GM19324 (cell line): Measurements from ENCODE around the gene SH3BP2.

Source experiments
- ATAC-seq: cut with Tn5 transposase; IDR thresholded peaks from one replicate; pipeline ENCODE4 v1.9.1; 2021; ENCODE audit warnings: mild to moderate bottlenecking, moderate library complexity; ENCODE audit not compliant: unreplicated experiment, low FRiP score

SH3BP2 gene

GRCh38 chr4:2792711-2793585, at the start of gene SH3BP2:
Gene SH3BP2, plus strand, starts transcription at chr4:2793085. Its CDS starts 27,533 bp downstream, at chr4:2820618.
- ATAC-seq = no peak

DNA sequence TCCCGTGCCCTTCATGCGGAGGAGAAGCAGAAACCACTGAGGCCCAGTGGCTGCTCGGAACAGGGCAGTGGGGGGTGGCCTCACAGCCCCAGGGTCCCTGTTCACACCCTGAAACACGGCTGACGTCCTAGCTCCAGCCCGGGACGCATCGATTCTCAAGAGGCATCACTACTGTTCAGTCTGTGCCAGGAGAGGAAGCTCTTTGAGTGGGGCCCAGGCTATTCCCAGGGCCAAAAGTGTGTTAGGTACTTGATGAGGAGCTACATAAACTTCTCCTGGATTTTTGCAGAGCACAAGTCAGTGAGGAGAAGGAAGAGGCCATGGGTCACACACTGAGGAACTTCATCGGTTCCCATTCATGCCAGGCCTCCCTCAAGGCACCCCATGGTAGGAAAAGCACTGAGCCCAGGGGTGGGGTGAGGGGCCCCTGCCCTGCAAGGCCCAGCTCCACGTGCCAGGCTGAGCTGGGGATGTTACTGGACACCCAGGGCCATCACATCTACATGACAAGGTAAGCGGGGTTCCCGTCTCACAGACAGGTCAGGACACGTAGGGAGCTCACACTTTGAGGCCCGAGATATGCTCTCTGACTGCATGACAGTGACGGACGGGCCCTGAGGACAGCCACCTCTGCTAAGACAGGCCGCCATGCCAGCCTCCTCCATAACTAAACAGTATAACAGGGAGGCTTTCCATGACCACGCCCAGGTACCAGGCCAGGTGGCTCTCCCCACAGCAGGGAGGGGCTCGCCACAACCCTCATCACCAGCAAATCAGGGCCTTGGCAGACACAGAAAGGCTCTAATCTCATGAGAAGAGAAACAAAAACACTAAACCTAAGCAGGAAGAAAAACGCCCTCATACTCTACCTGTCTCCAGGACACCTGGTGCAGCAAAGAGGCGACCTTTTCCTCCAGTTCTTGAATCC, 49.1 kb upstream of the SH3BP2 start:
- ATAC-seq = no peak

GRCh38 chr4:2744576-2745270, 48.2 kb upstream of the SH3BP2 start:
- no peak for ATAC-seq

- ATAC-seq = no peak
These were observed 47.4 kb upstream of the SH3BP2 start for GRCh38 chr4:2745516-2745915.

DNA sequence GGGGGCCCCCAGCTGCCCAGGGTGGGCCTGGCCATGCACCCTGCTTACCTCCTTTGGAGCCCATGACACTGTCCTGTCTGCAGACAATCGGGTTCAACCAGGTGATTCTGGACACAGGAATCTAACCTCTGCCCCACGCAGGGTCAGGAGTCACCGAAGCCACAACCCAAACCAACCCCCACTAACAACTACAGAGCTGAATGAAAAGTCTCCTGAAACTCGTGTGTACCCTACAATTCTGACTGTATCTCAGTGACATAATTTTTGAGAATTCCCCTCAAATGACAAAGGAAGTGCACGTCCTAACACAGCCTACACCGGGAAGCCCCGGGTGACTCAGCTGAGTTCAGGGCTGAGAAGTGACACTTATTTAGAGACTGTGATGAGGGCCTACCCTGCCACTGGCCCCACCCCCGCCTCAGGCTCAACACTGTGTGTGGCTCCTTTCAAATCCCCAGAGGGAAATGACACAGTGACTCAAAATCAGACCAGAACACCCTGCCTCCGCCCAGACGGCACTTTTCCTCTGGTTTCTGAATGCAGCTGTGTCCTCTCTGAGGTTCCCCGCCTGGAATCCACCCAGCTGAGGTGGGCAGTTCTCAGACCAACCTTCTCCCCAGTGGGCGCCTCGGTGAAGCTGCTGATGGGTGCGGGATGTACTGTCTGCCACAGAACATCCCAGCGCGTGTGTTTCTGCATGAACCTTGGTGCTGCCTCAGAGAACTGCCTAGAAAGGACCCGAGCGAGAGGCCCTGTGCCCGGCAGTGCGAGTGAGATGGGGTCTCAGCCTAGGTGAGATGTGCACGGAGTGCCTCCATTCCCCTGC, 46.7 kb upstream of the SH3BP2 start:
- ATAC-seq = peak; percentile 79

GRCh38 chr4:2746891-2747695, 45.8 kb upstream of the SH3BP2 start:
- ATAC-seq = no peak

DNA sequence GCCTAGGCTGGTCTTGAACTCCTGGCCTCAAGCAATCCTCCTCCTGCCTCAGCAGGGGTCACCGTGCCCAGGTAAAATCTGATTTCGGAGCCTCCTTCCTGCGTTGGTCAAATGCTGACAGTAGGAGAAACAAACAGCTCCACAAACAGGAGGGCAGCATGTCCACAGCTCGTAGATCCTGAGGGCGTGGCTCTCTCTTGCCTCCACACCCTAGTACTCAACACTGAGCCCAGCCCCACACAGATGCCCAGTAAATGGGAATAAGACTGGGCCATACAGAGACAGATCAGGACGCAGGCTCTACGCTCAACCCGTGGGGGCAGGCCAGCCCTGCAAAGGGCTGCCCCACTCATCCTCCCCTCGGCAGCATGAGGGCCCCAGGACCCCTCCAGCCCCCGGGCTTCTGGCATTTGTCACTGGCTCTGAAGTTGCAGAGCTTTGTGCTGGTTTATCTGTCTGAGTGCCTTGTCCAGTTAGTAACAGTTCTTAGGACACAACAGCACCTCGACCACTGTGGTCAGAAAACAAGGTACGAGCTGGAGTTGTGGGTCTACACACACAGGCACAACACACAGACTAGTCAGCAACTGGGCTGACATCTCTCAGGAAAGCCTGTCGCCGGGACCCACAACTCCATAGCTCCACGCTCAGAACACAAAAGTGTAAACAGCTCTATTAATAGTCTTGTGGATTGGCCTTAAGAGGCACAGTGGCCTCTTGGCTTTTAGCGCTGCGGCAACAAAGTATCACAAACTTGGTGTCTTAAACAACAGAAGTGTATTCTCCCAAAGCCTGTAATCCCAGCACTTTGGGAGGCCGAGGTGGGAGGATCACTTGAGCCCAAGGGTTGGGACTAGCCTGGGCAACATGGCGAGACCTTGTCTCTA, 41.9 kb upstream of the SH3BP2 start:
- no peak for ATAC-seq

- ATAC-seq = no peak
These were observed 39.4 kb upstream of the SH3BP2 start for GRCh38 chr4:2753436-2753835.

- ATAC-seq = no peak
These were observed 37.8 kb upstream of the SH3BP2 start for GRCh38 chr4:2754848-2755819.

DNA sequence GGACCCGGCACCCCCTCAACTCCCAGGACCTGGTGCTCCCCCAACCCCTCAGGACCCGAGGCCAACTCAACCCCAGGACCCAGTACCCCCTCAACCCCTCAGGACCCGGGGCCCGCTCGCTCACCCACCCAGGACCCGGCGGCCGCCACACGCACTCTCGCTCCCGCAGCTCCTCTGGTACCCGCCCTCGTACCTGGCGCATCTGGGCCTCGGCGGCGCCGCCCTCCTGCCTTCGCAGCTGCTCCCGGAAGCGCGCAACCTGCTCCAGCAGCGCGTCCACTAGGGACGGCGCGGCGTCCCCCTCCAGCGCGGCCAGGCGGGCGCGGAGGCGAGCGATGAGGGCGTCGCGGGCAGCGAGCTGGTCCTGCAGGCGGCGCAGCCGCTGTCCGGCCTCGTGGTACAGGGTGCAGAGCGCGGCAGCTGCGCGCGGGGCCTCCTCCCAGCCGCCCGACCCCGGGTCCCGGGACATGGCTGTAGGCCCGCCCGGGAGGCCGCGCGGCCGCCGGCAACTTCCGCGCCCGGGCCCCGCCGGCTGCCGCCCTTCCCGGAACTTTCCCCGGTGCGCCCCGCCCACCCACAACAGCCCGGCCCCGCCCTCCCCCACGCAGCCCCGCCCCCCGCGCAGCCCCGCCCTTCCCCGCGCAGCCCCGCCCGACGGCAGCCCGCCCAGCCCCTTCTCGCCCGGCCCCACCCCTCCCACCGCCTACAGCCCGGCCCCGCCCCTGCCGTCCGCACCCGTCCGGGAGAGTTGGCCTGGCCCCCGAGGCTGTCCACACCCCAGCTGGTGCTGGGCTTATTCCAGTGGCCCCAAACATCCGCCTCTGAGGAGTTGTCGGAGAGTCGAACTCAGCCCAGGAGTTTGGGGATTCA, 36.8 kb upstream of the SH3BP2 start, which contains the start of gene TNIP2:
TSS of gene TNIP2 (minus strand) at position 516 of the 870 bp plus-strand sequence. CDS start at position 469, 47 bp downstream.
- ATAC-seq = peak; percentile 83

DNA sequence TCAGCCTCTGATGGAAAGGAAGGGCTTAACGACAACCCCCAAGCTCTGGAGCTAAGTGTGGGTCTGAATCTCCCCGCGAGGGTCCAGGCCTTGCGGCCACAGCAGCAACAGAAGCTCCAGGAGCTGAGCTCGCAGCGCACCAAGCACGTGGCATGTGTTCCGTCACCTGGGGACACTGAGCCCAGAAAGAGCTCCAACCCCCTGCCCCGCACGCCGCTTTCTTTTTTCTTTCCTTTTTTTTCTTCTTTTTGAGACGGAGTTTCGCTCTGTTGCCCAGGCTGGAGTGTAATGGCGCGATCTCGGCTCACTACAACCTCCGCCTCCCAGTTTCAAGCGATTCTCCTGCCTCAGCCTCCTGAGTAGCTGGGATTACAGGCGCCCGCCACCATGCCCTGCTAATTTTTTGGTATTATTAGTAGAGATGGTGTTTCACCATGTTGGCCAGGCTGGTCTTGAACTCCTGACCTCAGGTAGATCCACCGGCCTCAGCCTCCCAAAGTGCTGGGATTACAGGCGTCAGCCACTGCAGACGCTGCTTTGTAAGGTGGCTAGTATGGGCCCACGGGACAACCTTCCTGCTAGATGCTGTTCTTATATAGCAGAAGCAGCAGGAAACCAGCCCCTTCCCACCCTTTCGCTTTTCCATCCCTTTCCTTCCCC, 36.1 kb upstream of the SH3BP2 start:
- no peak for ATAC-seq

- ATAC-seq = no peak
These were observed 35.5 kb upstream of the SH3BP2 start for GRCh38 chr4:2757426-2757825.

DNA sequence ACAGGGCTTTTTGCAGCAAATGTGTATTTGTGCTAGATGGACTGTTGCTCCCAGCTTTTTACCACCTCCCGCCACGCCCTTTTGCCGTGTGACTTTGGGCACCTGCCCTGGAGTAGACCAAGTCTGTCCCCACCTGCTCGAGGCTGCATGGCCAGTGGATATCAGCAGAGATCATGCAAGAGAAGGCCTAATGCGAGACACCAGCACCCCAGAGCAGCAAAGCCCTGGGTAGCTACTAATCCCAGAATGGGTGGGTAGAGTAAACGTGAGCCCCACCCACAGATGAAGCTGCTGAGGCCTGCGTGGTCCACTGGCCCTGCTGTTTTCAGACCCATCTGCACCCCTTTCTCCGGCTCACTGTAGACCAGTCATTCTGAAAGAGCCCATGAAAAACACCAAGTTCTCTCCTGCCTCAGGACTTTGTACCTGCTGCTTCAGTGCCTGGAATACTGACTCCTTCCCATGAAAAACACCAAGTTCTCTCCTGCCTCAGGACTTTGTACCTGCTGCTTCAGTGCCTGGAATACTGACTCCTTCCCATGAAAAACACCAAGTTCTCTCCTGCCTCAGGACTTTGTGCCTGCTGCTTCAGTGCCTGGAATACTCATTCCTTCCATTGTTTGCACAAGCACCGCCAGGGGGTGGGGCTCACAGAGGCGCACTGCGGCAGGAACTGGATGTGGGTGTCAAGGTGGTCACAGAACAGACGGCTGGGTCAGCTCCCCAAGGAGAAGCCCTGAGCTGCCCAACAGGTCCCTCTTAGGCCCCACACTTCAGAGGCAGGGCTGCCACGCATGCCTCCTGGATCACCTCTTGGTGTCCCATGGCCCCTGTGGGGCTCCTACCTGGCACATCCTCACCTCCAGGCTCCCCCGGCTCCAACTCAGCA, 31.6 kb upstream of the SH3BP2 start:
- no peak for ATAC-seq

DNA sequence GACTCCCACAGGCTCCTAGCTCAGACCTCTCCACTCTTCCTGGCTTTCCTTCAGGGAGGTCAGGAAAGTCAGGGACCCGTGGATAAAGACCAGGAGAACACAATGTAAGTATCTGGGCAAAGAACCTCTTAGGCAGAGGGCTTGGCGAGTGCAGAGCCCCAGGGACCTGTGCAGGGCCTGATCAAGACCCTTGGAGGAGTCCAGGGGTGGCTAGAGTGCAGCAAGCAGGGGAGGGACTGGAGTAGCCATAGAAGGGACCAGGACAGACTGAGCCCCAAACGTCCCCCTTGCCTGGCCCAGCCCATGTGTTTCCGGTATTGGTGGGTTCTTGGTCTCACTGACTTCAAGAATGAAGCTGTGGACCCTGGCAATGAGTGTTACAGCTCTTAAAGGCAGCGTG, 30.8 kb upstream of the SH3BP2 start:
- no peak for ATAC-seq
